OCI-LY7 (cell line): Measurements from ENCODE around the gene GNB1L. TPM values are rescaled to one million over a fixed set of nuclear protein-coding genes. Genes with fewer than 3 reads are reported as not detected.

Experiments used
- BruUV-seq: library from RNA; stranded (reverse); fragments of 400-500 nt; replicated peaks from 2 replicates; lab custom pipeline; 2021; lab: Mats Ljungman, UMichigan
- CTCF ChIA-PET: fragments of 300-600 bp; sonication (Branson Sonifier 250); formaldehyde crosslinking; loops from one replicate; lab custom pipeline; 2022; ENCODE audit warnings: antibody characterized with exemption; ENCODE audit not compliant: unreplicated experiment; lab: Charles Lee
- POLR2A ChIA-PET: fragments of 300-600 bp; sonication (Branson Sonifier 250); formaldehyde crosslinking; loops from one replicate; lab custom pipeline; 2022; ENCODE audit warnings: antibody characterized with exemption; lab: Charles Lee
- DNase-seq: peaks from one replicate; pipeline ENCODE4 v3.0.0-alpha.2; 2015; ENCODE audit warnings: low spot score
- H2AFZ ChIP-seq: fragments of 200-600 bp; sonication (generic), shearing (Covaris generic); 2 replicates; pipeline ENCODE4 v1.6.1; 2014; ENCODE audit warnings: mild to moderate bottlenecking, antibody characterized with exemption, low read length, moderate library complexity
- H3K27ac ChIP-seq: fragments of 200-600 bp; sonication (generic); 2 replicates; pipeline ENCODE4 v1.5.1; 2014; ENCODE audit warnings: mixed run types, low read depth, mild to moderate bottlenecking, moderate library complexity, low read length, inconsistent platforms; ENCODE audit not compliant: poor library complexity, severe bottlenecking
- H3K36me3 ChIP-seq: fragments of 200-600 bp; sonication (generic); 2 replicates; pipeline ENCODE4 v1.6.1; 2014; ENCODE audit warnings: mild to moderate bottlenecking, antibody characterized with exemption, low read length, moderate library complexity, mixed read lengths; ENCODE audit not compliant: insufficient read depth
- H3K4me1 ChIP-seq: fragments of 200-600 bp; sonication (generic); 2 replicates; pipeline ENCODE4 v1.5.1; 2014; ENCODE audit warnings: mild to moderate bottlenecking, low read length; ENCODE audit not compliant: insufficient read depth, poor library complexity, severe bottlenecking
- H3K4me2 ChIP-seq: fragments of 200-600 bp; sonication (generic); 2 replicates; pipeline ENCODE4 v1.6.1; 2014; ENCODE audit warnings: mild to moderate bottlenecking, low read length
- H3K4me3 ChIP-seq: fragments of 200-600 bp; sonication (generic); 2 replicates; pipeline ENCODE4 v1.5.1; 2014; ENCODE audit warnings: mild to moderate bottlenecking, low read depth, low read length; ENCODE audit not compliant: poor library complexity, severe bottlenecking
- H3K79me2 ChIP-seq: fragments of 200-600 bp; sonication (generic); 2 replicates; pipeline ENCODE4 v1.6.1; 2016; ENCODE audit warnings: low read depth, mild to moderate bottlenecking, low read length, moderate library complexity, mixed read lengths; ENCODE audit not compliant: insufficient read depth
- H3K9me2 ChIP-seq: fragments of 200-600 bp; sonication (generic); 2 replicates; pipeline ENCODE4 v1.6.1; 2016; ENCODE audit warnings: mild to moderate bottlenecking, low read length, mixed read lengths; ENCODE audit not compliant: insufficient read depth
- H3K9me3 ChIP-seq: fragments of 200-600 bp; sonication (generic); 2 replicates; pipeline ENCODE4 v1.6.1; 2014; ENCODE audit warnings: mild to moderate bottlenecking, mixed run types, low read length, mixed read lengths
- H4K20me1 ChIP-seq: fragments of 200-600 bp; sonication (generic); 2 replicates; pipeline ENCODE4 v1.6.1; 2014; ENCODE audit warnings: mild to moderate bottlenecking, antibody characterized with exemption, low read length, moderate library complexity, mixed read lengths; ENCODE audit not compliant: insufficient read depth
- EZH2phosphoT487 ChIP-seq: fragments of 200-600 bp; sonication (generic); IDR thresholded peaks from 2 replicates; pipeline ENCODE4 v1.6.1; 2018; ENCODE audit warnings: low read depth, borderline replicate concordance, mild to moderate bottlenecking, mixed run types, antibody characterized with exemption, low read length, moderate library complexity, mixed read lengths
- intact Hi-C: fragments of 100-400 bp; cut with micrococcal nuclease; formaldehyde crosslinking; loops from one replicate; pipeline ENCODE4 v1.10.0; 2022; ENCODE audit not compliant: unreplicated experiment
- total RNA-seq, 2 experiments: library from RNA; depleted of rRNA in 1 of 2; stranded (reverse); fragments of >200 nt in 1 of 2; shearing (Covaris generic) in 1 of 2; gene quantifications; 2 replicates each; pipeline ENCODE4 v1.2.3, GENCODE V29; 2014 to 2022
- TF ChIP-seq, protein P1 (sequence below): fragments of 200-600 bp; sonication (generic); conservative IDR thresholded peaks from 2 replicates; pipeline ENCODE4 v1.5.1; 2014; ENCODE audit warnings: mild to moderate bottlenecking, antibody characterized with exemption, low read length, moderate library complexity, mixed read lengths

GNB1L gene
- total RNA-seq, 2 experiments from 2014 or later: 13.1 to 26.7 TPM

GRCh38 chr22:19903513-19903912, 48.8 kb upstream of the GNB1L start:
- no peak for TF ChIP-seq EZH2phosphoT487
- TF ChIP-seq, protein P1, sequence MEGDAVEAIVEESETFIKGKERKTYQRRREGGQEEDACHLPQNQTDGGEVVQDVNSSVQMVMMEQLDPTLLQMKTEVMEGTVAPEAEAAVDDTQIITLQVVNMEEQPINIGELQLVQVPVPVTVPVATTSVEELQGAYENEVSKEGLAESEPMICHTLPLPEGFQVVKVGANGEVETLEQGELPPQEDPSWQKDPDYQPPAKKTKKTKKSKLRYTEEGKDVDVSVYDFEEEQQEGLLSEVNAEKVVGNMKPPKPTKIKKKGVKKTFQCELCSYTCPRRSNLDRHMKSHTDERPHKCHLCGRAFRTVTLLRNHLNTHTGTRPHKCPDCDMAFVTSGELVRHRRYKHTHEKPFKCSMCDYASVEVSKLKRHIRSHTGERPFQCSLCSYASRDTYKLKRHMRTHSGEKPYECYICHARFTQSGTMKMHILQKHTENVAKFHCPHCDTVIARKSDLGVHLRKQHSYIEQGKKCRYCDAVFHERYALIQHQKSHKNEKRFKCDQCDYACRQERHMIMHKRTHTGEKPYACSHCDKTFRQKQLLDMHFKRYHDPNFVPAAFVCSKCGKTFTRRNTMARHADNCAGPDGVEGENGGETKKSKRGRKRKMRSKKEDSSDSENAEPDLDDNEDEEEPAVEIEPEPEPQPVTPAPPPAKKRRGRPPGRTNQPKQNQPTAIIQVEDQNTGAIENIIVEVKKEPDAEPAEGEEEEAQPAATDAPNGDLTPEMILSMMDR: no peak
- no TSS peak for BruUV-seq
- H3K9me2 ChIP-seq: no peaks in the 10 kb centered on the region
- no peak overlapping the region for H2AFZ ChIP-seq
- H3K9me3 ChIP-seq: no peaks in the 10 kb centered on the region
- DNase-seq: no peak
- H3K4me2 ChIP-seq: no peak overlapping the region
- H3K27ac ChIP-seq: no peak overlapping the region
- intact Hi-C loops: no loop called here
- no peaks in the 10 kb centered on the region for H4K20me1 ChIP-seq
- no peaks in the 10 kb centered on the region for H3K36me3 ChIP-seq
- H3K4me3 ChIP-seq: no peak overlapping the region
- POLR2A ChIA-PET: no interaction called here
- H3K79me2 ChIP-seq: no peaks in the 10 kb centered on the region
- peaks cover 6% of the 10 kb centered on the region for H3K4me1 ChIP-seq
- CTCF ChIA-PET: no interaction called here

DNA sequence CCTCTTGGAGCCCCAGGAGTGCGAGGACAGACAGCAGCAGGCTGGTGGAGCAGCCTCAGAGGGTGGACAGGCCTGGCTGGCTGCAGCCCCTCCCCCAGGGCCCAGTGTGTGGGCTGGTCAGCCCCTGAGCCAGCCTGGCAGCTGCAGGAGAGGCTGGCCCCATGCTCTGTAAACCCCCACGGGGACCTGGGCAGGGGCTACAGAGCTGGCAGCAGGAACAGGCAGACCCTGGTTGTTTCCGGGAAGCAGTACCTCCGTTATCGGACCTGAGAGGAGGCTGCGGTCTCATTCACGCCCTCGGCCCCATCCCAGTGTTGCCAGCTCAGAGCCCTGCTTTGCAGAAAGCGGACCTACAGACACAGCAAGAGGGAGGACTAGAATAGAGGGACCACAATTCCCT, 48.4 kb upstream of the GNB1L start:
- TF ChIP-seq, protein P1: no peak
- TF ChIP-seq EZH2phosphoT487: no peak
- CTCF ChIA-PET: no interaction called here

GRCh38 chr22:19902245-19902715, 47.6 kb upstream of the GNB1L start:
- CTCF ChIA-PET: no interaction called here
- Histone ChIP-seq H4K20me1 (no peaks in the 10 kb centered on the region), H3K27ac (no peak overlapping the region), H2AFZ (no peak overlapping the region), H3K79me2 (no peaks in the 10 kb centered on the region), H3K9me3 (no peaks in the 10 kb centered on the region), H3K9me2 (no peaks in the 10 kb centered on the region), H3K4me3 (no peak overlapping the region), H3K4me2 (no peak overlapping the region), H3K4me1 (peaks cover 11% of the 10 kb centered on the region), H3K36me3 (no peaks in the 10 kb centered on the region)
- no peak for DNase-seq
- POLR2A ChIA-PET: interaction anchor here (0.6 kb wide), 1 partner anchor 529 kb away, joined by 3 read pairs; no protein-coding TSS in a partner anchor
- BruUV-seq: no TSS peak
- intact Hi-C loops: no loop called here
- TF ChIP-seq, protein P1: no peak
- no peak for TF ChIP-seq EZH2phosphoT487

More for the DNA sequence above, 48.4 kb upstream of the GNB1L start:
- H3K9me2 ChIP-seq: no peaks in the 10 kb centered on the region
- no peak overlapping the region for H2AFZ ChIP-seq
- intact Hi-C loops: no loop called here
- BruUV-seq: no TSS peak
- H3K27ac ChIP-seq: no peak overlapping the region
- no peak overlapping the region for H3K4me3 ChIP-seq
- no peaks in the 10 kb centered on the region for H4K20me1 ChIP-seq
- H3K9me3 ChIP-seq: no peaks in the 10 kb centered on the region
- H3K4me1 ChIP-seq: peaks cover 6% of the 10 kb centered on the region
- H3K36me3 ChIP-seq: no peaks in the 10 kb centered on the region
- POLR2A ChIA-PET: interaction anchor here (0.6 kb wide), 1 partner anchor 530 kb away, joined by 3 read pairs; no protein-coding TSS in a partner anchor
- no peak for DNase-seq
- H3K4me2 ChIP-seq: no peak overlapping the region
- H3K79me2 ChIP-seq: no peaks in the 10 kb centered on the region
